Measurements from ENCODE around the gene CADPS2.

- TF ChIP-seq CTCF (IDR thresholded peaks at IDR 0.05) (no peak), POLR2A (IDR thresholded peaks at IDR 0.05) (no peak)
Measured at GRCh38 chr7:122550545-122550944, 335.7 kb downstream of the CADPS2 start.
